ENCODE measurements around the gene BBS9. TPM values are rescaled to one million over a fixed set of nuclear protein-coding genes. Genes with fewer than 3 reads are reported as not detected.

BBS9 gene
- total and polyA plus RNA-seq, 2 experiments from 2014 or later = 10.2 to 15.0 TPM

GRCh38 chr7:33099154-33099940 is 30.0 kb upstream of the BBS9 start:
- Histone ChIP-seq H3K9me3 (ENCODE audit: low read depth) (no peaks in the 10 kb centered on the region), H3K4me2 (ENCODE audit: unreplicated experiment) (no peak overlapping the region), H3K36me3 (ENCODE audit: low read depth) (peaks cover 70% of the 10 kb centered on the region), H4K20me1 (ENCODE audit: insufficient read depth) (no peaks in the 10 kb centered on the region), H3F3A (ENCODE audit: insufficient read depth) (0 out of 2 replicates have a peak, but pooled peaks cover 3% of the 10 kb centered on the region), H3K27me3 (replicated peaks; ENCODE audit: insufficient read depth) (no peaks in the 10 kb centered on the region), H3K9me2 (ENCODE audit: insufficient read depth) (no peaks in the 10 kb centered on the region), H3K4me1 (ENCODE audit: insufficient read depth) (no peaks in the 10 kb centered on the region), H2AFZ (no peak overlapping the region), H3K79me2 (ENCODE audit: insufficient read depth) (peaks cover 38% of the 10 kb centered on the region), H3K9ac (no peak overlapping the region), H3K4me3 (no peak overlapping the region), H3K27ac (no peak overlapping the region)
- 84 to 87% methylated on average over 4 of the region's 4 CpGs for WGBS, 2 experiments (ENCODE audit: low coverage in 1 of 2, low lambda C conversion rate in 2 of 2, missing lambda C conversion rate in 2 of 2)
- DNase-seq = no peak
- in situ Hi-C loops (cut with MboI) = no loop called here
- no peak for TF ChIP-seq EZH2phosphoT487 (IDR thresholded peaks at IDR 0.05; ENCODE audit: insufficient read depth, low read depth)
- TF ChIP-seq EZH2 (IDR thresholded peaks at IDR 0.05; ENCODE audit: insufficient read depth, poor library complexity, severe bottlenecking) = no peak

- WGBS, 2 experiments (ENCODE audit: low coverage in 1 of 2, low lambda C conversion rate in 2 of 2, missing lambda C conversion rate in 2 of 2) = 81% methylated on average over 3 of the region's 3 CpGs
- H3K9me2 ChIP-seq (ENCODE audit: insufficient read depth) = no peaks in the 10 kb centered on the region
- H3K4me2 ChIP-seq (ENCODE audit: unreplicated experiment) = no peak overlapping the region
- no peak for DNase-seq
- 0 out of 2 replicates have a peak, but pooled peaks cover under 1% of the 10 kb centered on the region for H3F3A ChIP-seq (ENCODE audit: insufficient read depth)
- peaks cover 62% of the 10 kb centered on the region for H3K36me3 ChIP-seq (ENCODE audit: low read depth)
- H3K9me3 ChIP-seq (ENCODE audit: low read depth) = no peaks in the 10 kb centered on the region
- H2AFZ ChIP-seq = no peak overlapping the region
- H4K20me1 ChIP-seq (ENCODE audit: insufficient read depth) = no peaks in the 10 kb centered on the region
- H3K27me3 ChIP-seq (replicated peaks; ENCODE audit: insufficient read depth) = no peaks in the 10 kb centered on the region
- H3K79me2 ChIP-seq (ENCODE audit: insufficient read depth) = peaks cover 52% of the 10 kb centered on the region
- no peaks in the 10 kb centered on the region for H3K4me1 ChIP-seq (ENCODE audit: insufficient read depth)
- H3K9ac ChIP-seq = no peak overlapping the region
- in situ Hi-C loops (cut with MboI) = no loop called here
- no peak overlapping the region for H3K27ac ChIP-seq
- no peak overlapping the region for H3K4me3 ChIP-seq
- no peak for TF ChIP-seq EZH2 (IDR thresholded peaks at IDR 0.05; ENCODE audit: insufficient read depth, poor library complexity, severe bottlenecking)
- no peak for TF ChIP-seq EZH2phosphoT487 (IDR thresholded peaks at IDR 0.05; ENCODE audit: insufficient read depth, low read depth)
Observed at GRCh38 chr7:33100770-33101169, 28.6 kb upstream of the BBS9 start.

GRCh38 chr7:33101906-33102305 is 27.5 kb upstream of the BBS9 start:
- Histone ChIP-seq H3K9me2 (ENCODE audit: insufficient read depth) (no peaks in the 10 kb centered on the region), H3K36me3 (ENCODE audit: low read depth) (peaks cover 51% of the 10 kb centered on the region), H3K4me1 (ENCODE audit: insufficient read depth) (no peaks in the 10 kb centered on the region), H4K20me1 (ENCODE audit: insufficient read depth) (no peaks in the 10 kb centered on the region), H3K4me3 (no peak overlapping the region), H3K4me2 (ENCODE audit: unreplicated experiment) (no peak overlapping the region), H3K9me3 (ENCODE audit: low read depth) (no peaks in the 10 kb centered on the region), H3K27ac (no peak overlapping the region), H2AFZ (no peak overlapping the region), H3F3A (ENCODE audit: insufficient read depth) (no peaks in the 10 kb centered on the region), H3K9ac (no peak overlapping the region), H3K79me2 (ENCODE audit: insufficient read depth) (peaks cover 64% of the 10 kb centered on the region), H3K27me3 (replicated peaks; ENCODE audit: insufficient read depth) (no peaks in the 10 kb centered on the region)
- WGBS, 2 experiments (ENCODE audit: low coverage in 1 of 2, low lambda C conversion rate in 2 of 2, missing lambda C conversion rate in 2 of 2) = 80 to 86% methylated on average over 3 of the region's 3 CpGs
- DNase-seq = no peak
- TF ChIP-seq EZH2phosphoT487 (IDR thresholded peaks at IDR 0.05; ENCODE audit: insufficient read depth, low read depth) (no peak), EZH2 (IDR thresholded peaks at IDR 0.05; ENCODE audit: insufficient read depth, poor library complexity, severe bottlenecking) (no peak)
- in situ Hi-C loops (cut with MboI) = no loop called here

- no peaks in the 10 kb centered on the region for H3K9me2 ChIP-seq (ENCODE audit: insufficient read depth)
- H3F3A ChIP-seq (ENCODE audit: insufficient read depth) = peaks cover 8% of the 10 kb centered on the region
- peak overlapping the region; percentile 92; the same call in 1 of the 2 replicates for H2AFZ ChIP-seq
- H3K4me1 ChIP-seq (ENCODE audit: insufficient read depth) = peaks cover 15% of the 10 kb centered on the region
- H3K4me2 ChIP-seq (ENCODE audit: unreplicated experiment) = peak overlapping the region; percentile 92
- peak overlapping the region; percentile 58; the same call in 1 of the 2 replicates for H3K27ac ChIP-seq
- in situ Hi-C loops (cut with MboI) = no loop called here
- H3K27me3 ChIP-seq (replicated peaks; ENCODE audit: insufficient read depth) = no peaks in the 10 kb centered on the region
- DNase-seq = peak; percentile 70
- H3K79me2 ChIP-seq (ENCODE audit: insufficient read depth) = peaks cover 66% of the 10 kb centered on the region
- H3K36me3 ChIP-seq (ENCODE audit: low read depth) = peaks cover 11% of the 10 kb centered on the region; the same call in 1 of the 2 replicates
- H3K9me3 ChIP-seq (ENCODE audit: low read depth) = no peaks in the 10 kb centered on the region
- 42 to 47% methylated on average over 7 of the region's 7 CpGs for WGBS, 2 experiments (ENCODE audit: low coverage in 1 of 2, low lambda C conversion rate in 2 of 2, missing lambda C conversion rate in 2 of 2)
- TF ChIP-seq EZH2phosphoT487 (IDR thresholded peaks at IDR 0.05; ENCODE audit: insufficient read depth, low read depth) (no peak), EZH2 (IDR thresholded peaks at IDR 0.05; ENCODE audit: insufficient read depth, poor library complexity, severe bottlenecking) (no peak)
- H4K20me1 ChIP-seq (ENCODE audit: insufficient read depth) = no peaks in the 10 kb centered on the region
- H3K4me3 ChIP-seq = peak overlapping the region; percentile 97
- peak overlapping the region; percentile 87 for H3K9ac ChIP-seq
Observed at GRCh38 chr7:33107136-33108066, 22.0 kb upstream of the BBS9 start.

Data from GM23248 (cell line).